Raji (cell line): Measurements from ENCODE around the gene B4GALT6.

Source experiments
- POLR2A ChIP-seq: IDR thresholded peaks from 2 replicates; pipeline ENCODE4 v1.6.1; 2011; ENCODE audit warnings: low read depth, low read length, control low read depth; ENCODE audit not compliant: insufficient read depth

Gene B4GALT6

DNA sequence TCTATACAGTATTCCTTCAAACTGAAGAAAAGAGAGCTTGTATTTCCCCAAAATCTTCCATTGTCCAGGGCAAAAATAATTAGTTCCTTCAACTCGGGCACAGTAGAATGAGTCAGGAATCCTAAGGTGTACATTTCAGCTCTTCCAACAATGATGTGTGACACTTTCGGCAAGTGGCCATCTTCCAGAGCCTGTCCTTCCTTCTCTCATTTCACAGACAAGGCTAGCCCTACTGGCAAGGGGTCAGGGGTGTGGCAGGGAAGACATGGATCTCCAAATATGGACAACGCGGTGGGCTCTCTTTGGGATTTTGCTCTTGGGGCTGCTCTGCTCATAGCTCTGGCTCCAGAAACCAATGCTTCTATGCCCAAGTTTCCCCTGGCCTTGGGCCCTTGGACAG lies 6.0 kb downstream of the B4GALT6 start:
- TF ChIP-seq POLR2A, result no peak

DNA sequence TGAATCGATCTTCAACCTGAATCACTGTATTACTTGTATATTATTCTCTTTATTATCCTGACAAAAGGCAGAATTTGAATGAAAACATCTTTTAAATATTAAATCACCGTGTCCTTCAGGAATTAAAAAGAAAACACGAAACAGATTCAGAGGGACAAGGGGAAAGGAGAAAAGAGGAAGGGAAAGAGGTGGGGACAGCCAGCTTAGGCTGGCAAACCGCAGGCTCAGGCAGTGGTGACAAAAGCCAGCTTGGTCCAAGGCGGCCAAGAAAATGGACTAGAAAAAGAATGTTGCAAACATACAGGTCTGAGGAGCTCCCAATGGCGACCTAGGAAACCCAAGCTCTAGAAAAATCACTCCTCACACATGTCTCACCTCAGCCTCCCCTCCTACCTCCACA lies 6.8 kb downstream of the B4GALT6 start:
- no peak for TF ChIP-seq POLR2A

DNA sequence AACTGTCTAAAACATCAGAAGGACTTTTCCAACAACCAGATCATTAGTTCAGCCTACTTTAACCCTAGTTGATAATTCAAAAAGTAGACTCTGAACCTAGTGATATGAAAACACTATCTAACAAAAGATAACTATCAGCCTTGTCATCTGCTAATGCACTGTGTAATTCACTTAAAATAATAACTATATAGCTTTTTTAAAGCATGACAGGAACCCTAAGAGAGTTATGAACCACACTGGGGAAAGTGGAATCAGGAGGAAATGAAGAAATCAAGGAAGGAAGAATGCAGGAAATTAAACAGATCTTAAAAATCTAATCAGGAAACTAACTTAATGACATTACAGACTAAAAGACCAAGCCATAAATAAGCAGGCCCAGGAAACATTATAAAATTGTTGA lies 9.0 kb downstream of the B4GALT6 start:
- no peak for TF ChIP-seq POLR2A

DNA sequence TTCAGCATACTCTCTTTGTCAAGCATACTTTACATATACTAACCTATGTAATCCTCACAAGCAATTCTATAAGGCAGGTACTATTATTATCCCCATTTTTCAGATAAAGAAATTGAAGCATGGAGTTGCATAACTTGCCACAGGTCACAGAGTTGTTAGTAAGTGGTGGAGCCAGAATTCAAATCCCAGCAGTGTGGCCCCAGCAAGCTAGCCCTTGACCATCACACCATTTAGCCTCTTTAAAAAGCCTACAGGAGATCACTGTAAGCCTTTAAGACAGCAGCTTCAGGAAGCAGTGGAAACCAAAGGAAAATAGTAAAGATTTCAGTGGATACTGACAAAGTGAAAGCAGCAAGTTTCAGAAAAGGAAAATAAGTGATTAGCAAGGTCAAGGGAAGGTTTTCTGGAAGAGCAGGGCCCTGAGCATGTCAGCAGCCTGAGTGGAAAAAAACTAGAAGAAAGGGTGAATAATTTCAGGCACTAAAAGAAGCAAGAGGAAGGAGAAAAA lies 11.7 kb downstream of the B4GALT6 start:
- no peak for TF ChIP-seq POLR2A

DNA sequence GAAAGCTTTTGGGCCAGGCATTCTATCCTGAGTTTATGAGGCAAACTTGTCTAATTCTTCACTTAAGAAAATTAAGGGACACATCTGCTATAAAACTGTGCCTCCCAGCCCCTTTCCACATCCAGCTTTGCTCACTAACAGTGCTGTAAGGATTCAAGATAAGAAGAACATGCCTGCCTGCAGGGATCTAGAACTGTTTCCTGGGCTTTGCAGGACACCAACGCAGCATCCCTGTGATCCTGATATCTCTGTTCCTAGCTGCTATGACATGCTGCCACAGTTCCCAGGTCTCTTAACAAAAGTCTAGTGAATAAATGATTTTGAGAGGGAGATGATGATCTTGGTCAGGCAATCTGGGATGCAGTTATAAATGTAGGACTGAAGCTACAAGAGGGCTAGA lies 12.4 kb downstream of the B4GALT6 start:
- no peak for TF ChIP-seq POLR2A

DNA sequence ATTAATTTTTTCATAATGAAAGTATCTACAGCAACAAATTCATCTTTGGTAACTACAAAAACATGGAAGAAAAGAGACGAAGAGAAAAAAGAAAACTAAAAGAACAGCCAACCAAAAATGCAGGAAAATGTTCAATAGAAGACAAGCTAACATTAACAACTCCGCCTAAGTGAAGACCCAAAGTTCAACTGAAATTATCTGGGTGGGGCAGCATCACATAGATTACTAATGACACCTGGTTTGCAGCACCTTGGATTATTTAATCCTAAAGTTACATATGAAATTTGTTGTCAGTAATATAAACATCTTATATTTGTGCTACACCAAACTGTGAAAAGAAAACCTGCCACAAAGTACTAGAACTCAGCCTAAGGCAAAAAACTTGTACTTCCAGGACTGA lies 14.8 kb downstream of the B4GALT6 start:
- no peak for TF ChIP-seq POLR2A

DNA sequence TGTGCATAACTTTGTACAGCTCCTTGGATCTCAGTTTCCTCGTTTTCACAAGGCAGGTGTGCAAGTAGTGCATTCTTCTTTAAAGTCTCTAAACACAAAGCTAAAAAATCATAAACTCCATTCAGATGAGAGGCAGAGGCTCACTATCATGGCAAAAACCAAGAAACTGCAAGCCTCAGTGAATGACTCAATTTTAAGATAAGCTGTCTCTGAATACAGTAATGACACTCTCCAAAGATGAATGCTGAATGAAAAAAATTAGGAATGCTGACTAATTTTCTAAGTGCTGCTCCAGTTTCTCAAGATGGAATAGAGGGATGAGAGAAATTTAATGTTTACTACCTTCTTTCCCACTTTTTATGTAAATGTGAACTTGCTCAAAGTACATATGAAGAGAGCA lies 17.2 kb downstream of the B4GALT6 start:
- TF ChIP-seq POLR2A, result no peak

DNA sequence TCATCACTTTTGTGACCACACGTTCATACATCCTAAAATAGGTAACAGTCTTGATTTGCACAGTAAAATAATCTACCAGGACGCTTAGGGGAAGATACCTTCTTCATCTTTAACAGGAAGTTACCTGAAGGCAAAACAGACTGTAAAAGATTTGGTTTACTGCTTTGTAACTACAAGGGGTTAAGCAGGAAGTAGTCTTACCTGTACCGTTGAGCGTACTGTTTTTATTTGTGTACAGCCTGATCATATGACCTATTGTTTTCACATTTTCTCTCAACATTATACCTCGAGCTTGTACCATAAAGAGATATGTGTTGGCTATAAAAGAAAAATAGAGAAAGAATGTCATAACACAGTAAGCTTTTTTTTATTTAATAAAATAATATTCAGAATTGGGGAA lies 18.3 kb downstream of the B4GALT6 start:
- TF ChIP-seq POLR2A, result no peak

DNA sequence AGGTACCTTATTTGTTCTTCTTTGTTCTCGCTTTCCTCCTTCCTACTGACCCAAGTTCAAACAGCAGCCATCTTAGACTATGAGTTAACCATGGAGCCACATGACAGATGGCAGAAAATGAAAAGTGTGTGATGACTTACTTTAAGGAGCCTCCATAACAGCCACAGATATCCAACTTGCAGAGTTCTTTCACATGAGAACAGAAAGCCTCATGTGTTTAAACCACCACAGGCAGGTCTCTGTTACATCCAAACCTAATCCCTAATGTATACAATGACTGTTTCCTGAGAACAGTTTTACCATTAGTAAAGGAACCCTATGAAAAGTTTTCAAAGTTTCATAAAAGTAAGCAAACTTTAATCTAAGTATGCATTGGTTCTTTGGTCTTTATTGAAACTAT lies 20.3 kb downstream of the B4GALT6 start:
- TF ChIP-seq POLR2A, result no peak

DNA sequence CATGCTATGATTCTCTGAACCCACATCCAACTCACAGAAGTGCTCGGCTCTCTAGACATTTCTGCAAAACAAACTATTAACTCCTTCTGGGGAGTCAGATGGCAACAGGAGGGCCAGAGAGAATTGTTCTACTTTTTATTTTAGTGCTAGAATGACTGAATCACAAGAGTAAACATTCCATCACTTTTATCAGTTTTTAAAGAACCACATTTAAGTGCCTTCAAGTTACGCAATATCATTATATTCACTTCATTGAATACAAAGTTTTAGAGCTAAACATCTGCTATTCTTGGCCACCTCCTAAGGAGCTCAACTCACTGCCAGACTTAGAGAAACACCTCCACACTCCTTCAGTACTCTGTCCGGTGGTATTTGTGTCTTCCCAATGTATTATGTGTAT lies 22.4 kb downstream of the B4GALT6 start:
- no peak for TF ChIP-seq POLR2A

DNA sequence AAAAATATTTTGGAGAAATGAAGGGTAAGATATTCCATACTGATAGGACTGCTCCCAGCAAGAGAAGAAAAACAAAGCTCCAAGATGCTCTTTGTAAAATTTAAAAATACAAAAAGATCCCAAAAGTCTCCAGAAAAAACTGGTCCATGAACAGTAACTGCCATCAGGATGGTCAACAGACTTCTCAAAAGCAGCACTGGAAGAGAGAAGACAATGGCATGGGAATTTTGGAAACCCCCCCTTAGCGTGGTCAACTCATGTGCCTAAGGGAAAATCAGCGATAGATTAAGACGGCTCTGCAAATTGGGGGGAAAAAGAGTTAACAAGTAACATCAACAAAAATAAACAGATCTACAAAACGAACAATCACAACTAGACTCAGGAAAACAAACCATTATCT lies 23.6 kb downstream of the B4GALT6 start:
- TF ChIP-seq POLR2A, result no peak

DNA sequence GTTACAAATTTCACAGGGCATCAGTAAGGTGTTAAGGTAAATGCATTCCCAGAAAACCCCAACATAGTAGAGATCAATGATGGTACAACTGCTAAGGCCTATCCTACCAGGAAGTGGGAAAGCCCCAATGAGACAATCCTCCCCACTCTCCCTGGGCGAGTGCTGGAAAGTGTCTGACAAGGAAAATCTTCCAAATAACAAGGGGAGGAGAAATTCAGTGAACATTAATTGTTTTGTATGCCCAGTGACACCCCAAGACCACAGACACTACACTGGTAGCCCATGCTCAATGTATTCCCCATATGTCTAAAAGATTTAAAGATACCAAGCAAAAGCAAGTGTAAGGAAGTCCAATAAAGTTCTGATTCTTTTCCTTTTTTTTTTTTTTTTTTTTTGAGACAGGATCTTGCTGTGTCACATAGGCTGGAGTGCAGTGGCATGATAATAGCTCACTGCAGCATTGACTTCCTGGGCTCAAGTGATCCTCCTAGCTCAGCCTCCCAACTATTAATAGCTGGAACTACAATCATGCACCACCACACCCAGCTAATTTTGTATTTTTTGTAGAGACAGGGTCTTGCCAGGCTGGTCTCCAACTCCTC lies 24.7 kb downstream of the B4GALT6 start:
- no peak for TF ChIP-seq POLR2A

DNA sequence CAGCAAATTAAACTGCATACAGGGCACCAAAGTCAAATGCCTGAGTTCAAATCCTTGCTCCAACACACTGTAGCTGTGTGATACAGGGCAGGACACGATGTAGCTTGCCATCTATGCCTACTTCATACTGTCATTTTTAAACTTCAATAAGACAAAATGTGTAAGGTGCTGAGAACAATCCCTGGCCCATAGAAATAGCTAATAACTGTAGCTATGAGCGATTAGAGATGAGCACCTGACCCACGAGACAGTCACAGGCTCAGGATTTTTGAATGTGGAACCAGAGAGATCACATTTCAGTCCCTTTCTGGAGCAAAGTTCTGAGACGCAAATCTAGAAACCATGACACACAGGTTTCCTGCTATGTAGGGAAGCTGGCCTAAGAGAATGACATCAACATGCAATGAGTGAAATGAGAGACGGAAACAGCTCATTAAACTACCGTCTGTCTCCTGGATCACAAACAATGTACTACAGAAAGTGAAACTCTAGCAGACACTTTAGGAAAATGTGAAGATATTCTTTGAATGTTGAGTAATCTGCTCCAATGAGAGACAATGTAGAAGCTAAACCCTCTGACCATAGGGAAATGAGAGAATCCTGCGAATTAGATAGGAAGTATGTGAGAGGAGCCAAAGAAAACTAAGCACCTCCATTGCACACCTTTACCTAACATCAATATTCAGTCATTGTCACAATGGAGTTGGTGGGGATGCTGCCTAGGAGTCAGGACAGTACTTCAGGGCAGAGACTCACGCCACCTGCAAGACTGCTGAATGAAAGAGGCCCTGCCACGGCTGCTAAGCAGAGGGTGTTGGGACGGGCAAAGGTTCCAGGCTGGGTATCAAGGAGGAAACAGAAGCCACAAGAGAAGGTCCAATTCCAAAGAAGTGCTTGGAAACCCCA lies 25.5 kb downstream of the B4GALT6 start:
- TF ChIP-seq POLR2A, result no peak

DNA sequence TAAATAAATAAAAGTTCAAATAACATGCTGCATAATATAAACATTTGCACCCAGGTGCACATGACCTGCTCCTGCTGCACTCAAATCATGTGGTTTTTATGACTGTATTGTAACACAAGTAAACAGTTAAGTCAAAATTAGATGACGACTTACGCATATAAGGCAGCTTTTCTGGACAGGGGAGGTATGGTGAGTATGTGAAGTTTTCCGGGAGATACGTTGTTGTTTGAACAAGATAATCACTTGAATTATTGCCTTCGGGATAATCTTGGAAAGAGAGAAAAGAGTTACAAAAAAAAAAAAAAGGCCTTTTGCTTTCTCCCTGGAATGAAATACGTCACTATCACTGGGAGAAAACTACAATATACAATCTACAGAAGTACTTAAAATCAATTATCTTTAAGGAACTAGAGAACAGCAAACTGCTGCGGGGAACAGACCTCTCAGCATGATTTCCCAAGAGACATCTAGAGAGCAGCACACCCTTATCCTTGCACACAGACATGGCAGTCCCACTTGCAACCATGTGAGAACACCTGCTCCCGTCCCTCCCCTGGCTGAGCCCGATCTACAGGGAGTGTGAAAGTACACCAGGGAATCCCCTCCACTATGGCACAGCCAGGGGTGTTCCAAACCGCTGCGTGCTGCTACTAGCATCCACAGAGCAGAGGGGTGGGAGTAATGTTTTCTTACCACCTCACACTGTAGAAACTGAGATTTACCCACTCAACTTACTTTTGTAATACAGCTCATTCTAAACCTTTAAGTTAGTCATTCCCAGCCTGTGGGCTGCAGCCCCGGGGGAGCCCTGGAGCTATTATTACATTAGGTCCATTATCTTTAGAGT lies 26.3 kb downstream of the B4GALT6 start:
- TF ChIP-seq POLR2A, result no peak

DNA sequence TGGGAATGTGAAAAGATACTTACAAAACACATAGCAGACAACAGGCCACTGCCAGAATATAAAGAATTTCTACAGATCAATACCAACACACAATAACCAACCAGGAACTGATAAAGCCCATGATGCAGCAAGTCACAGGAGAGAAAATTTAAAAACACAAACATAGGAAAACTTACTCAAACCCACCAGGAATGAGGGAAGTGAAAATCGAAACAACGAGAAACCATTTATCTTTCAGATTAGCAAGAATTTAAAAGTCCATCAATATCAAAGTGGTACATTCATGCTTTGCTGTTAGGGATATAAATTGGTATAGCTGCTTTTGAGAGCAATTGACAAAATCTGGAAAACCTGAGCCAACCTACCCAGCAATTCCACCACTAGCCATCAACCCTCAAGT lies 27.6 kb downstream of the B4GALT6 start:
- TF ChIP-seq POLR2A, result no peak
